ENCODE measurements around the gene AGRP. TPM values are rescaled to one million over a fixed set of nuclear protein-coding genes. Genes with fewer than 3 reads are reported as not detected.

The AGRP gene
- total and polyA plus RNA-seq, 7 experiments from 2014 or later, result not detected

GRCh38 chr16:67509016-67509415 lies 25.7 kb upstream of the AGRP start:
- Mint-ChIP-seq H3K36me3 (peaks cover 0 to 13% (median 0%) of the 10 kb centered on the region in 5 donors), H3K27me3 (no peaks in the 10 kb centered on the region), H3K27ac (peak overlapping the region in 7 of 9 donors; percentile 35 to 76 (median 66)), H3K4me1 (peaks cover 23 to 54% (median 50%) of the 10 kb centered on the region in 7 donors), H3K9me3 (peaks cover 0 to 2% (median 0%) of the 10 kb centered on the region in 11 donors), H3K4me3 (peak overlapping the region in 5 of 10 donors; percentile 32 to 76 (median 56))
- Histone ChIP-seq H3K36me3 (ENCODE audit: control insufficient read depth in 2 of 3, insufficient read depth in 3 of 3, low read length in 3 of 3) (no peaks in the 10 kb centered on the region), H3K9me3 (ENCODE audit: control insufficient read depth in 2 of 3, low read length in 3 of 3) (no peaks in the 10 kb centered on the region), H3K4me1 (ENCODE audit: control insufficient read depth in 2 of 2, insufficient read depth in 2 of 2, low read length in 2 of 2) (peaks cover 27 to 34% of the 10 kb centered on the region in 2 donors), H3K27me3 (ENCODE audit: control insufficient read depth in 2 of 2, insufficient read depth in 2 of 2, low read length in 2 of 2) (no peaks in the 10 kb centered on the region), H3K4me3 (ENCODE audit: low read length) (no peak overlapping the region), H3K27ac (ENCODE audit: low read depth, low read length) (no peak overlapping the region)
- intact Hi-C loops (cut with micrococcal nuclease), result no loop called here
- CTCF ChIA-PET, result interaction anchor here (0.9 to 10.0 kb wide), 4 partner anchors 9 to 28 kb away, joined by 5 to 174 read pairs (median 10); partner anchors contain the start of gene ATP6V0D1
- POLR2A ChIA-PET, result interaction anchor here (0.8 to 1.4 kb wide), 2 partner anchors 18 to 28 kb away, joined by 3 read pairs; partner anchors contain the start of gene ATP6V0D1
- peak in 6 of 9 donors; percentile 27 to 56 (median 40) for DNase-seq
- no peak for ATAC-seq

GRCh38 chr16:67506468-67506867 lies 23.1 kb upstream of the AGRP start:
- intact Hi-C loops (cut with micrococcal nuclease), result no loop called here
- Mint-ChIP-seq H3K27ac (peak overlapping the region; percentile 33 to 92 (median 84)), H3K4me1 (peaks cover 37 to 69% (median 55%) of the 10 kb centered on the region in 7 donors), H3K36me3 (peaks cover 0 to 25% (median 7%) of the 10 kb centered on the region in 5 donors), H3K4me3 (peak overlapping the region in 6 of 10 donors; percentile 6 to 58 (median 48)), H3K9me3 (peaks cover 0 to 2% (median 0%) of the 10 kb centered on the region in 11 donors), H3K27me3 (no peaks in the 10 kb centered on the region)
- ATAC-seq (no peak), DNase-seq (no peak)
- ChIA-PET CTCF (interaction anchor here (0.7 to 1.0 kb wide), 3 partner anchors 9 to 152 kb away, joined by 3 to 5 read pairs (median 4); no protein-coding TSS in a partner anchor), POLR2A (no interaction called here)
- Histone ChIP-seq H3K27ac (ENCODE audit: low read depth, low read length) (peak overlapping the region; percentile 20), H3K27me3 (ENCODE audit: control insufficient read depth in 2 of 2, insufficient read depth in 2 of 2, low read length in 2 of 2) (no peaks in the 10 kb centered on the region), H3K36me3 (ENCODE audit: control insufficient read depth in 2 of 3, insufficient read depth in 3 of 3, low read length in 3 of 3) (no peaks in the 10 kb centered on the region), H3K4me1 (ENCODE audit: control insufficient read depth in 2 of 2, insufficient read depth in 2 of 2, low read length in 2 of 2) (peaks cover 33 to 43% of the 10 kb centered on the region in 2 donors), H3K9me3 (ENCODE audit: control insufficient read depth in 2 of 3, low read length in 3 of 3) (no peaks in the 10 kb centered on the region), H3K4me3 (ENCODE audit: low read length) (no peak overlapping the region)

GRCh38 chr16:67504031-67505021 lies 21.0 kb upstream of the AGRP start:
- Histone ChIP-seq H3K27me3 (ENCODE audit: control insufficient read depth in 2 of 2, insufficient read depth in 2 of 2, low read length in 2 of 2) (no peaks in the 10 kb centered on the region), H3K36me3 (ENCODE audit: control insufficient read depth in 2 of 3, insufficient read depth in 3 of 3, low read length in 3 of 3) (peaks cover 0 to under 1% (median 0%) of the 10 kb centered on the region in 3 experiments), H3K4me3 (ENCODE audit: low read length) (peak overlapping the region; percentile 6), H3K9me3 (ENCODE audit: control insufficient read depth in 2 of 3, low read length in 3 of 3) (no peaks in the 10 kb centered on the region), H3K27ac (ENCODE audit: low read depth, low read length) (peak overlapping the region; percentile 56), H3K4me1 (ENCODE audit: control insufficient read depth in 2 of 2, insufficient read depth in 2 of 2, low read length in 2 of 2) (peaks cover 33 to 42% of the 10 kb centered on the region in 2 donors)
- ChIA-PET POLR2A (interaction anchor here (0.9 to 1.8 kb wide), 7 partner anchors 9 to 51 kb away, joined by 3 to 6 read pairs (median 4); no protein-coding TSS in a partner anchor), CTCF (interaction anchor here (1.1 to 2.0 kb wide), 4 partner anchors 9 to 42 kb away, joined by 3 to 13 read pairs (median 8); no protein-coding TSS in a partner anchor)
- intact Hi-C loops (cut with micrococcal nuclease), result loop anchor here in 1 of 2 donors (1.0 kb wide), 1 partner anchor 10 kb away; no protein-coding TSS in a partner anchor
- no peaks in the 10 kb centered on the region for H3K27me3 Mint-ChIP-seq
- peak overlapping the region; percentile 80 to 99 (median 92) for H3K27ac Mint-ChIP-seq
- DNase-seq (peak in 6 of 9 donors; percentile 31 to 51 (median 46)), ATAC-seq (peak; percentile 97)
- peaks cover 0 to 2% (median 0%) of the 10 kb centered on the region in 11 donors for H3K9me3 Mint-ChIP-seq
- peak overlapping the region; percentile 47 to 82 (median 68) for H3K4me3 Mint-ChIP-seq
- peaks cover 0 to 27% (median 11%) of the 10 kb centered on the region in 5 donors for H3K36me3 Mint-ChIP-seq
- H3K4me1 Mint-ChIP-seq, result peaks cover 37 to 64% (median 49%) of the 10 kb centered on the region in 7 donors

- Histone ChIP-seq H3K36me3 (ENCODE audit: control insufficient read depth in 2 of 3, insufficient read depth in 3 of 3, low read length in 3 of 3) (peaks cover 0 to 20% (median 3%) of the 10 kb centered on the region in 3 experiments), H3K4me3 (ENCODE audit: low read length) (no peak overlapping the region), H3K4me1 (ENCODE audit: control insufficient read depth in 2 of 2, insufficient read depth in 2 of 2, low read length in 2 of 2) (peaks cover 12 to 15% of the 10 kb centered on the region in 2 donors), H3K27me3 (ENCODE audit: control insufficient read depth in 2 of 2, insufficient read depth in 2 of 2, low read length in 2 of 2) (no peaks in the 10 kb centered on the region), H3K27ac (ENCODE audit: low read depth, low read length) (no peak overlapping the region), H3K9me3 (ENCODE audit: control insufficient read depth in 2 of 3, low read length in 3 of 3) (no peaks in the 10 kb centered on the region)
- H3K27me3 Mint-ChIP-seq, result no peaks in the 10 kb centered on the region
- H3K36me3 Mint-ChIP-seq, result peaks cover 0 to 22% (median 10%) of the 10 kb centered on the region in 5 donors
- H3K9me3 Mint-ChIP-seq, result no peaks in the 10 kb centered on the region
- intact Hi-C loops (cut with micrococcal nuclease), result no loop called here
- DNase-seq, result no peak
- POLR2A ChIA-PET, result interaction anchor here (1.6 kb wide), 1 partner anchor 33 kb away, joined by 3 read pairs; no protein-coding TSS in a partner anchor
- ATAC-seq, result no peak
- H3K27ac Mint-ChIP-seq, result peak overlapping the region in 7 of 9 donors; percentile 44 to 93 (median 69)
- H3K4me1 Mint-ChIP-seq, result peaks cover 15 to 29% (median 20%) of the 10 kb centered on the region in 7 donors
- CTCF ChIA-PET, result interaction anchor here (1.0 to 1.8 kb wide), 3 partner anchors 10 to 18 kb away, joined by 3 to 9 read pairs (median 8); partner anchors contain the start of gene ATP6V0D1
- no peak overlapping the region for H3K4me3 Mint-ChIP-seq
Observed at GRCh38 chr16:67499106-67499505, 15.8 kb upstream of the AGRP start.

- POLR2A ChIA-PET, result interaction anchor here (0.6 to 2.5 kb wide), 7 partner anchors 9 to 855 kb away, joined by 3 to 10 read pairs (median 3); partner anchors contain the start of genes ATP6V0D1 and TSNAXIP1
- H3K4me1 ChIP-seq (ENCODE audit: control insufficient read depth in 2 of 2, insufficient read depth in 2 of 2, low read length in 2 of 2), result peaks cover 3 to 5% of the 10 kb centered on the region in 2 donors
- H3K27me3 Mint-ChIP-seq, result no peaks in the 10 kb centered on the region
Observed at GRCh38 chr16:67490335-67491096, 7.2 kb upstream of the AGRP start.

More at GRCh38 chr16:67490335-67491096, 7.2 kb upstream of the AGRP start:
- H3K36me3 ChIP-seq (ENCODE audit: control insufficient read depth in 2 of 3, insufficient read depth in 3 of 3, low read length in 3 of 3), result peaks cover 0 to 17% (median 0%) of the 10 kb centered on the region in 3 experiments
- intact Hi-C loops (cut with micrococcal nuclease), result loop anchor here in 1 of 2 donors (5.0 kb wide), 1 partner anchor 152 kb away; no protein-coding TSS in a partner anchor
- Mint-ChIP-seq H3K27ac (peak overlapping the region in 5 of 9 donors; percentile 28 to 68 (median 49)), H3K4me3 (no peak overlapping the region), H3K4me1 (peaks cover 9 to 27% (median 20%) of the 10 kb centered on the region in 7 donors), H3K36me3 (peaks cover 0 to 6% (median 4%) of the 10 kb centered on the region in 5 donors), H3K9me3 (no peaks in the 10 kb centered on the region)
- CTCF ChIA-PET, result interaction anchor here (0.6 to 10.4 kb wide), 7 partner anchors 9 to 419 kb away, joined by 3 to 174 read pairs (median 5); partner anchors contain the start of gene ATP6V0D1
- H3K27ac ChIP-seq (ENCODE audit: low read depth, low read length), result no peak overlapping the region
- ATAC-seq (peak; percentile 25), DNase-seq (no peak)
- no peaks in the 10 kb centered on the region for H3K9me3 ChIP-seq (ENCODE audit: control insufficient read depth in 2 of 3, low read length in 3 of 3)
- H3K4me3 ChIP-seq (ENCODE audit: low read length), result no peak overlapping the region
- no peaks in the 10 kb centered on the region for H3K27me3 ChIP-seq (ENCODE audit: control insufficient read depth in 2 of 2, insufficient read depth in 2 of 2, low read length in 2 of 2)
